Ascending aorta (tissue), 2 donors: ENCODE results near the gene WAPL. TPM values are rescaled to one million over a fixed set of nuclear protein-coding genes. Genes with fewer than 3 reads are reported as not detected.
"Not testable (repeated sequence)": the region's sequence is repeated elsewhere in the genome, so short reads cannot be mapped to it uniquely, and the experiment has no call there.

Source experiments
- DNase-seq, 2 donors: peaks; one replicate each; pipeline ENCODE4 v3.0.0-alpha.2; 2019; ENCODE audit warnings: low spot score in 2 of 2
- H3K27ac ChIP-seq, 2 donors: fragments of 200-600 bp; sonication (generic); one replicate each; pipeline ENCODE4 v1.5.1; 2016 to 2017; ENCODE audit warnings: mild to moderate bottlenecking in 1 of 2
- H3K27me3 ChIP-seq: fragments of 200-600 bp; sonication (generic); one replicate; pipeline ENCODE4 v1.5.1; 2017
- H3K36me3 ChIP-seq, 2 donors: fragments of 200-600 bp; sonication (generic); one replicate each; pipeline ENCODE4 v1.5.1; 2016
- H3K4me1 ChIP-seq, 2 donors: fragments of 200-600 bp; sonication (generic); one replicate each; pipeline ENCODE4 v1.5.1; 2016 to 2017; ENCODE audit warnings: mild to moderate bottlenecking in 1 of 2
- H3K4me3 ChIP-seq, 2 donors: fragments of 200-600 bp; sonication (generic); one replicate each; pipeline ENCODE4 v1.5.1; 2016 to 2017; ENCODE audit warnings: mild to moderate bottlenecking in 1 of 2
- H3K9me3 ChIP-seq, 2 donors: fragments of 200-600 bp; sonication (generic); one replicate each; pipeline ENCODE4 v1.5.1; 2016
- intact Hi-C: fragments of 100-400 bp; cut with DNase I; formaldehyde crosslinking; loops from one replicate; pipeline ENCODE4 v1.15.1; 2023
- total RNA-seq: library from RNA; depleted of rRNA; stranded (reverse); fragments of >200 nt; gene quantifications from one replicate; pipeline ENCODE4 v1.1.0, GENCODE V29; 2016
- TF ChIP-seq, protein P1 (sequence below), 3 experiments: fragments of 200-600 bp in 2 of 3; fragments of 450-650 bp in 1 of 3; sonication (generic) in 2 of 3; IDR thresholded peaks; one replicate each; pipeline ENCODE4 v1.5.1; 2016 to 2019; ENCODE audit warnings: antibody characterized with exemption in 3 of 3, mild to moderate bottlenecking in 1 of 3, moderate library complexity in 1 of 3

WAPL gene
- 14.7 TPM for total RNA-seq

DNA sequence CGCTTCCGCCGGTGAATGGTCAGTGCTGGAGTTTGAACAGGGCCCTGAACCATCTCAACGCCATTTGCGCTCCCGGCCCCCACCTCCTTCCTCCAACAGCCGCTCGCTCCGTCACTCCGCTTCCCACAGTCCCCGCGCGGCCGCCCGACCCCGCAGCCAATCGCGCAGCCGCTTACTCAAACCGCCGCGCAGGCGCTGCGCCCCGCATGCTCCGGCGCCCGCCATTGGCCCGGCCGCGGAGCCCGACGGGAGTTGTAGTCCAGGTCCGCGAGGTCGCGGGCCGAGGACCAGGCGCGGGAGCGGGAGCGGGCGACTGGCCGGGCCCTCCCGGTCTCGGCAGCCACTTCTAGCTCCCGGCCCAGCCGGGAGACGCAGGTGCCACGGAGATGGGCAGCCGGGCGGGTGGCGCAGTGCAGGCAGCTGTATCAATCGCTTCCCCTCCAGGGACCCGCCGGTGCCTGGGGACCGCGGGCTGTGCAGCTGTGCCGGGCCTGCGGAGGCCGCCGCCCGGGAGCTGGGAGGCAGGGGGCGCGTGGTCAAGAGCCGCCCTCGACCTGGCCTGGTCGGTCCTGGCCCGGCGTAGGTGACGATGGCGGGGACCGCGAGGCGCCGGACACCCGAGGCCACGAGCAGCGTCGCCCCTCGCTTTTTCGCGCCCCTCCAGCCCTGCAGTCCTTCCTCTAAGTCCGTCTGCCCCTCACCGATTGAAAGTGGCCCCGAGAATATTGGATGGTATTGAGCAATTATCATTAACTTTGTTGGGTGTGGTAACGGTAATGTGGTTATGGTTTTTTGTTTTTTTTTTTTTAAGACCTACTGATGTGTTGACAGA is at the start of gene WAPL:
WAPL (minus strand) TSS at position 115 of the 832 bp plus-strand sequence. CDS start 3,723 bp downstream, outside the sequence.
- peak; percentile 87 to 97 for DNase-seq
- intact Hi-C loops = loop anchor here (1.0 to 10.0 kb wide), 4 partner anchors 122 to 433 kb away; partner anchors contain the start of genes LDB3, MMRN2 and SNCG
- Histone ChIP-seq H3K36me3 (peaks cover 6 to 9% of the 10 kb centered on the region in 2 donors), H3K9me3 (no peaks in the 10 kb centered on the region), H3K4me3 (peak within 1 kb of the TSS; percentile 92 to 93), H3K4me1 (peaks cover 5 to 30% of the 10 kb centered on the region in 2 donors), H3K27me3 (no peaks in the 10 kb centered on the region), H3K27ac (peak within 1 kb of the TSS; percentile 96 to 97)
- TF ChIP-seq, protein P1, sequence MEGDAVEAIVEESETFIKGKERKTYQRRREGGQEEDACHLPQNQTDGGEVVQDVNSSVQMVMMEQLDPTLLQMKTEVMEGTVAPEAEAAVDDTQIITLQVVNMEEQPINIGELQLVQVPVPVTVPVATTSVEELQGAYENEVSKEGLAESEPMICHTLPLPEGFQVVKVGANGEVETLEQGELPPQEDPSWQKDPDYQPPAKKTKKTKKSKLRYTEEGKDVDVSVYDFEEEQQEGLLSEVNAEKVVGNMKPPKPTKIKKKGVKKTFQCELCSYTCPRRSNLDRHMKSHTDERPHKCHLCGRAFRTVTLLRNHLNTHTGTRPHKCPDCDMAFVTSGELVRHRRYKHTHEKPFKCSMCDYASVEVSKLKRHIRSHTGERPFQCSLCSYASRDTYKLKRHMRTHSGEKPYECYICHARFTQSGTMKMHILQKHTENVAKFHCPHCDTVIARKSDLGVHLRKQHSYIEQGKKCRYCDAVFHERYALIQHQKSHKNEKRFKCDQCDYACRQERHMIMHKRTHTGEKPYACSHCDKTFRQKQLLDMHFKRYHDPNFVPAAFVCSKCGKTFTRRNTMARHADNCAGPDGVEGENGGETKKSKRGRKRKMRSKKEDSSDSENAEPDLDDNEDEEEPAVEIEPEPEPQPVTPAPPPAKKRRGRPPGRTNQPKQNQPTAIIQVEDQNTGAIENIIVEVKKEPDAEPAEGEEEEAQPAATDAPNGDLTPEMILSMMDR (IDR thresholded peaks at IDR 0.05) = no peak

DNA sequence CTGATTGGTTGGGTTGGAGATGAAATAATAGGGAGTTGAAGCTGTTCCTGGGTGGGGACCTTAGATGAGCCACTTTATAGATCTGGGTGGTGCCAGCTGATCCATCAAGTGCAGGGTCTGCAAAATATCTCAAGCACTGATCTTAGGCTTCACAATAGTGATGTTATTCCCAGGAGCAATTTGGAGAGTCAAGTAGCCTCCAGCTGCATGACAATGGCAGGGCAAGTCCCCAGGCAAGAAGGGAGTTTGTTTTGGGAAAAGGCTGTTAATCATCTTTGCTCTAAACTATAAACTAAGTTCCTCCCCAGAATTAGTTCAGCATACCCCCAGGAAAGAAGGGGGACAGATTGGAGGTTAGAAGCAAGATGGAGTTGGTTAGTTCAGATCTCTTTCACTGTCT is 47.7 kb upstream of the WAPL start:
- H3K36me3 ChIP-seq = no peaks in the 10 kb centered on the region
- no peak overlapping the region for H3K4me3 ChIP-seq
- no peak for DNase-seq
- H3K27me3 ChIP-seq = no peaks in the 10 kb centered on the region
- H3K27ac ChIP-seq = no peak overlapping the region
- H3K4me1 ChIP-seq = no peaks in the 10 kb centered on the region
- TF ChIP-seq, protein P1 (IDR thresholded peaks at IDR 0.05) = no peak
- peaks cover 0 to 7% of the 10 kb centered on the region in 2 donors for H3K9me3 ChIP-seq
- intact Hi-C loops = no loop called here

- H3K36me3 ChIP-seq, DNase-seq, intact Hi-C loops, H3K27me3 ChIP-seq, H3K4me1 ChIP-seq, H3K9me3 ChIP-seq, H3K27ac ChIP-seq, H3K4me3 ChIP-seq: not testable (repeated sequence)
Measured at GRCh38 chr10:86566518-86566917, 44.9 kb upstream of the WAPL start.

DNA sequence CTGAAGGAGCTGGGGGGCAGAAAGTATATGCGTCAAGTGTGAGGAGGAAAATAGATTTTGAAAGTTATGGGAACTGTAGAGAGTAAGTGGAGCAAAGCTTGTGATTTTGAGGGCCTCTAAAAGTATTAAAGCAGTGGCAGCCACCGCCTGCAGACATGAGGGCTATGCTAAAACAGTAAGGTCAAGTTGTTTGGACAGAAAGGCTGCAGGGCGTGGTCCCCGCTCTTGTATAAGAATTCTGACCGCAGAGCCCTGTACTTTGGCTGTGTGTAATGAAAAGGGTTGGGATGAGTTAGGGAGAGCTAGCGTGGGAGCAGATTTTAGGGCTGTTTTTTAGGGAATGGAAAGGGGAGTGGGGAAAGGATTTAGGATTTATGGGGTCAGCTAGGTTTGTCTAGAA is 41.7 kb upstream of the WAPL start:
- H3K4me1 ChIP-seq, H3K36me3 ChIP-seq, H3K27me3 ChIP-seq, DNase-seq, intact Hi-C loops, H3K9me3 ChIP-seq, H3K4me3 ChIP-seq, H3K27ac ChIP-seq: not testable (repeated sequence)

- H3K9me3 ChIP-seq, H3K27ac ChIP-seq, DNase-seq, H3K4me1 ChIP-seq, H3K27me3 ChIP-seq, intact Hi-C loops, H3K36me3 ChIP-seq, H3K4me3 ChIP-seq: not testable (repeated sequence)
Measured at GRCh38 chr10:86558695-86559094, 37.1 kb upstream of the WAPL start.

DNA sequence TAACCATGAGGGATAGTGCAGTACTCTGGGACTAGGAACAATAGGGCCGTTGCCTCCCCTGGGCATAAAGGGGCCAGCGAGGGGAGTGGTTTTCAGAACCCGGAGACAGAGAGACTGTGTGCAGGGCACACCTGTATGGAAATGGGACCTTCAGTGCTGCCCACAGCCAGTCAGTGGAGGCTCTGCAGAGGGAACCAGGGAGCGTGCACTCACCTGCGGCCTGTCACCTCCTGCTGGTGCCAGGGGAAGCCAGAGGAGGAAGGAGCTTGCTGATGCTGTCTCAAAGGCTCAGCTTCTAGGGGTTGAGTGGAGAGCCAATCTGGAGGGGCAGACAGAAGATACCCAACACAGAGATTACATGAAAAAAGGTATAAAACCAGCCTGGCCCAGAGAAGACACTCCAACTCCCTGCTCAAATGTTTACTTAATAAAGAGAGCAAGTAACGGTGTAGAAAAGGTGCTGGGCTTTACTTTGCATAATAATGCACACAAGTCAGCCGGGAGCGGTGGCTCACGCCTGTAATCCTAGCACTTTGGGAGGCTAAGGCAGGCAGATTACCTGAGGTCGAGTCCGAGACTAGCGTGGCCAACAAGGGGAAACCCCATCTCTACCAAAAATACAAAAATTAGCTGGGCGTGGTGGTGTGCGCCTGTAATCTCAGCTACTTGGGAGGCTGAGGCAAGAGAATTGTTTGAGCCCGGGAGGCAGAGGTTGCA is 35.5 kb upstream of the WAPL start:
- no peaks in the 10 kb centered on the region for H3K9me3 ChIP-seq
- no peak overlapping the region for H3K27ac ChIP-seq
- no peaks in the 10 kb centered on the region for H3K36me3 ChIP-seq
- H3K4me1 ChIP-seq = no peaks in the 10 kb centered on the region
- H3K27me3 ChIP-seq = no peaks in the 10 kb centered on the region
- TF ChIP-seq, protein P1 (IDR thresholded peaks at IDR 0.05) = no peak
- intact Hi-C loops = no loop called here
- no peak overlapping the region for H3K4me3 ChIP-seq
- DNase-seq = no peak

DNA sequence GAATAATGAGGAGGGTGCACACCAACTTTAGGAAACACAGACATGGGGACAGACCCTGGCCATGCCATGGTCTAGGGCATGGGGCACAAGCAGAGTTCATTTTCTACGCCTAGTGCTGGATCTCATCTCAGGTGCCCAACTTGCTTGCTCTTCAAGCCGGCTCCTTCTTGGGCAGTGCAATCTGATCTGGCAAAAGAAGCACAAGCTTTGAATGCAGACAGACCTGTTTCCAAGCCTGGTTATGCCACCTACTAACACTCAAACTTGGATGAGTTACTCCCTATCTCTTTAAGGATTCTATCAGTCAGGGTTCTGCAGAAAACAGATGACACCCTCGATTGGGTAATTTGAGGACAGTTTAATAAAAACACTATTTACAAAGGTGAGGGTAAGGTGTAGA is 34.9 kb upstream of the WAPL start:
- Histone ChIP-seq H3K27ac (no peak overlapping the region), H3K4me3 (no peak overlapping the region), H3K27me3 (no peaks in the 10 kb centered on the region), H3K9me3 (no peaks in the 10 kb centered on the region), H3K36me3 (no peaks in the 10 kb centered on the region), H3K4me1 (no peaks in the 10 kb centered on the region)
- intact Hi-C loops = no loop called here
- no peak for DNase-seq
- TF ChIP-seq, protein P1 (IDR thresholded peaks at IDR 0.05) = no peak
